GM18861 (cell line): Measurements from ENCODE around the gene MAP10.

ENCODE experiments used
- ATAC-seq: cut with Tn5 transposase; IDR thresholded peaks from one replicate; pipeline ENCODE4 v1.9.1; 2021; ENCODE audit not compliant: unreplicated experiment

Gene MAP10

GRCh38 chr1:232853994-232854797 lies 49.0 kb downstream of the MAP10 start:
- no peak for ATAC-seq

- ATAC-seq, result no peak
Observed at GRCh38 chr1:232854798-232855159, 49.6 kb downstream of the MAP10 start.

- no peak for ATAC-seq
Observed at GRCh38 chr1:232856541-232856940, 51.3 kb downstream of the MAP10 start.
